Activated naive CD4-positive, alpha-beta T cell treated with anti-CD3 and anti-CD28 coated beads, Interleukin-2, amount 50 U/mL, for 72 hours (primary cell): ENCODE measurements around the gene NSRP1. TPM values are rescaled to one million over a fixed set of nuclear protein-coding genes. Genes with fewer than 3 reads are reported as not detected.
"Not testable (repeated sequence)": the region's sequence is repeated elsewhere in the genome, so short reads cannot be mapped to it uniquely, and the experiment has no call there.

ENCODE experiments used
- ATAC-seq, 2 donors: fragments of 150-1000 bp; cut with Tn5 transposase; 2 replicates each; pipeline ENCODE4 v1.10.0; 2021; ENCODE audit warnings: mild to moderate bottlenecking in 2 of 2, moderate library complexity in 2 of 2
- DNase-seq, 2 donors: peaks; one replicate each; pipeline ENCODE4 v3.0.0; 2021 to 2022; ENCODE audit warnings: low spot score in 2 of 2
- H3K27ac Mint-ChIP-seq, 2 donors: one replicate each; pipeline ENCODE4 v1.8.0; 2022; ENCODE audit warnings: mild to moderate bottlenecking in 2 of 2, mixed read lengths in 2 of 2
- H3K36me3 Mint-ChIP-seq, 2 donors: one replicate each; pipeline ENCODE4 v1.8.0; 2022; ENCODE audit warnings: mixed read lengths in 2 of 2
- H3K9me3 Mint-ChIP-seq, 2 donors: one replicate each; pipeline ENCODE4 v1.8.0; 2022; ENCODE audit warnings: mixed read lengths in 2 of 2
- total RNA-seq, 2 donors: library from RNA; stranded (reverse); gene quantifications; one replicate each; pipeline ENCODE4 v1.2.3, GENCODE V29; 2022

NSRP1 gene
- total RNA-seq: 10 to 100 TPM; 22.0 to 33.6 TPM

- DNase-seq (peak; percentile 92 to 95), ATAC-seq (peak; percentile 92 to 93)
- peaks cover 20 to 43% of the 10 kb centered on the region in 2 donors for H3K36me3 Mint-ChIP-seq
- H3K27ac Mint-ChIP-seq: peak within 1 kb of the TSS; percentile 99 to 100
- H3K9me3 Mint-ChIP-seq: no peaks in the 10 kb centered on the region
Observed at GRCh38 chr17:30116661-30117551, at the start of gene NSRP1. TSS of gene NSRP1 (plus strand) at chr17:30116816. CDS start at chr17:30116844, 28 bp downstream.

- peaks cover 17 to 26% of the 10 kb centered on the region in 2 donors for H3K36me3 Mint-ChIP-seq
- no peak for ATAC-seq
- no peak for DNase-seq
- no peak overlapping the region for H3K27ac Mint-ChIP-seq
- peaks cover 20 to 21% of the 10 kb centered on the region in 2 donors for H3K9me3 Mint-ChIP-seq
Observed at GRCh38 chr17:30068465-30068864, 48.2 kb upstream of the NSRP1 start.

GRCh38 chr17:30074254-30074653 is 42.4 kb upstream of the NSRP1 start:
- Mint-ChIP-seq H3K36me3 (no peaks in the 10 kb centered on the region), H3K9me3 (peaks cover 0 to under 1% of the 10 kb centered on the region in 2 donors), H3K27ac (no peak overlapping the region)
- DNase-seq: no peak
- ATAC-seq: no peak

GRCh38 chr17:30074730-30075129 is 41.9 kb upstream of the NSRP1 start:
- ATAC-seq: no peak
- no peaks in the 10 kb centered on the region for H3K36me3 Mint-ChIP-seq

GRCh38 chr17:30082773-30083172 is 33.8 kb upstream of the NSRP1 start:
- no peaks in the 10 kb centered on the region for H3K36me3 Mint-ChIP-seq
- ATAC-seq (no peak), DNase-seq (no peak)
- H3K27ac Mint-ChIP-seq: no peak overlapping the region
- H3K9me3 Mint-ChIP-seq: no peaks in the 10 kb centered on the region

More at GRCh38 chr17:30074730-30075129, 41.9 kb upstream of the NSRP1 start:
- no peak overlapping the region for H3K27ac Mint-ChIP-seq
- no peaks in the 10 kb centered on the region for H3K9me3 Mint-ChIP-seq
- no peak for DNase-seq

- no peaks in the 10 kb centered on the region for H3K9me3 Mint-ChIP-seq
- no peak for DNase-seq
- no peak overlapping the region for H3K27ac Mint-ChIP-seq
- H3K36me3 Mint-ChIP-seq: no peaks in the 10 kb centered on the region
- no peak for ATAC-seq
Observed at GRCh38 chr17:30084788-30085187, 31.8 kb upstream of the NSRP1 start.

GRCh38 chr17:30086896-30087295 is 29.7 kb upstream of the NSRP1 start:
- no peaks in the 10 kb centered on the region for H3K36me3 Mint-ChIP-seq
- no peak for ATAC-seq
- no peaks in the 10 kb centered on the region for H3K9me3 Mint-ChIP-seq
- DNase-seq: no peak
- no peak overlapping the region for H3K27ac Mint-ChIP-seq

GRCh38 chr17:30087431-30087830 is 29.2 kb upstream of the NSRP1 start:
- H3K36me3 Mint-ChIP-seq, H3K9me3 Mint-ChIP-seq, DNase-seq, ATAC-seq, H3K27ac Mint-ChIP-seq: not testable (repeated sequence)

- no peak overlapping the region for H3K27ac Mint-ChIP-seq
- ATAC-seq (no peak), DNase-seq (no peak)
- H3K9me3 Mint-ChIP-seq: no peaks in the 10 kb centered on the region
- H3K36me3 Mint-ChIP-seq: no peaks in the 10 kb centered on the region
Observed at GRCh38 chr17:30091121-30091670, 25.4 kb upstream of the NSRP1 start.

GRCh38 chr17:30091771-30092170 is 24.8 kb upstream of the NSRP1 start:
- Mint-ChIP-seq H3K36me3 (no peaks in the 10 kb centered on the region), H3K9me3 (no peaks in the 10 kb centered on the region), H3K27ac (no peak overlapping the region)
- no peak for DNase-seq
- no peak for ATAC-seq

GRCh38 chr17:30092886-30093285 is 23.7 kb upstream of the NSRP1 start:
- ATAC-seq (no peak), DNase-seq (no peak)
- H3K36me3 Mint-ChIP-seq: no peaks in the 10 kb centered on the region
- no peak overlapping the region for H3K27ac Mint-ChIP-seq
- H3K9me3 Mint-ChIP-seq: no peaks in the 10 kb centered on the region

- Mint-ChIP-seq H3K36me3 (no peaks in the 10 kb centered on the region), H3K9me3 (no peaks in the 10 kb centered on the region), H3K27ac (no peak overlapping the region)
- peak in 1 of 2 donors; percentile 76 for DNase-seq
- ATAC-seq: peak; percentile 58 to 69
Observed at GRCh38 chr17:30093463-30094147, 23.0 kb upstream of the NSRP1 start.

- H3K9me3 Mint-ChIP-seq: no peaks in the 10 kb centered on the region
- no peak overlapping the region for H3K27ac Mint-ChIP-seq
- peak; percentile 33 to 40 for ATAC-seq
- no peaks in the 10 kb centered on the region for H3K36me3 Mint-ChIP-seq
- no peak for DNase-seq
Observed at GRCh38 chr17:30095507-30096244, 20.9 kb upstream of the NSRP1 start.

- no peaks in the 10 kb centered on the region for H3K36me3 Mint-ChIP-seq
- no peak overlapping the region for H3K27ac Mint-ChIP-seq
- DNase-seq: no peak
- no peaks in the 10 kb centered on the region for H3K9me3 Mint-ChIP-seq
- ATAC-seq: no peak
Observed at GRCh38 chr17:30101686-30102390, 14.8 kb upstream of the NSRP1 start.

GRCh38 chr17:30103921-30104320 is 12.7 kb upstream of the NSRP1 start:
- ATAC-seq (no peak), DNase-seq (no peak)
- Mint-ChIP-seq H3K27ac (no peak overlapping the region), H3K36me3 (no peaks in the 10 kb centered on the region), H3K9me3 (no peaks in the 10 kb centered on the region)
